ENCODE results near the gene PCDHA13. TPM values are rescaled to one million over a fixed set of nuclear protein-coding genes. Genes with fewer than 3 reads are reported as not detected.

PCDHA13 gene
- total RNA-seq, 1 experiment from 2014 or later: not detected

DNA sequence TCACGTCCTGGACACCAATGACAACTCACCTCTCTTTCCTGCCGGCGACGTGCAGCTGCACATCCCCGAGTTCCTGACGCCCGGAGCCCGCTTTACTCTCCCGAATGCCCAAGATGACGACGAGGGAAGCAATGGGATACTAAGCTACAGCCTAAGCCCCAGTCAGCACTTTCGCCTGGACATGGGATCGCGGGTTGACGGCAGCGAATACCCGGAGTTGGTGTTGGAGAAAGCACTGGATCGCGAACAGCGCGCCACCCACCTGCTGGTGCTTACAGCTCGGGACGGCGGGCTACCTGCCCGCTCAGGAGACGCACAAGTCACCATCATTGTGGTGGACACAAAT, 45.3 kb downstream of the PCDHA13 start:
- H3K9ac ChIP-seq (ENCODE audit: low read length): no peak overlapping the region
- no peaks in the 10 kb centered on the region for H3K9me2 ChIP-seq (ENCODE audit: insufficient read depth)
- POLR2A ChIA-PET: interaction anchor here (1.2 kb wide), 1 partner anchor 113 kb away, joined by 4 read pairs; no protein-coding TSS in a partner anchor
- H4K20me1 ChIP-seq (ENCODE audit: insufficient read depth): no peaks in the 10 kb centered on the region
- H3K27me3 ChIP-seq (ENCODE audit: insufficient read depth, low read length): no peaks in the 10 kb centered on the region
- H3K79me2 ChIP-seq (ENCODE audit: insufficient read depth, low read length): no peaks in the 10 kb centered on the region
- no TSS peak for BruUV-seq (replicated peaks)
- H3K27ac ChIP-seq (ENCODE audit: low read depth, low read length): no peak overlapping the region
- H3K4me2 ChIP-seq (ENCODE audit: low read length): peak overlapping the region; percentile 88
- CTCF ChIA-PET: interaction anchor here (1.4 to 4.4 kb wide), 4 partner anchors 76 to 637 kb away, joined by 3 to 50 read pairs (median 9); no protein-coding TSS in a partner anchor
- RAD21 ChIA-PET (ENCODE audit: low non-redundant PET in 1 of 2, low total read pairs in 2 of 2, uncharacterized antibody in 2 of 2, unreplicated experiment in 2 of 2): interaction anchor here (0.7 to 2.2 kb wide), 3 partner anchors 77 to 113 kb away, joined by 3 to 24 read pairs (median 14); no protein-coding TSS in a partner anchor
- H2AFZ ChIP-seq (ENCODE audit: low read depth, low read length, poor library complexity, severe bottlenecking): no peak overlapping the region
- H3K9me3 ChIP-seq (ENCODE audit: control insufficient read depth in 1 of 2, insufficient read depth in 1 of 2, low read depth in 1 of 2, low read length in 2 of 2): no peaks in the 10 kb centered on the region
- ATAC-seq (no peak), DNase-seq (ENCODE audit: low read depth, low spot score) (no peak)
- peak overlapping the region; percentile 37 to 58; a peak in 3 of 4 replicates for H3K4me3 ChIP-seq (replicated peaks in 1 of 2; ENCODE audit: low read depth in 1 of 2, low read length in 2 of 2)
- no peak for TF ChIP-seq EGR1 (IDR thresholded peaks at IDR 0.05; ENCODE audit: low read depth)
- TF ChIP-seq, protein P1, sequence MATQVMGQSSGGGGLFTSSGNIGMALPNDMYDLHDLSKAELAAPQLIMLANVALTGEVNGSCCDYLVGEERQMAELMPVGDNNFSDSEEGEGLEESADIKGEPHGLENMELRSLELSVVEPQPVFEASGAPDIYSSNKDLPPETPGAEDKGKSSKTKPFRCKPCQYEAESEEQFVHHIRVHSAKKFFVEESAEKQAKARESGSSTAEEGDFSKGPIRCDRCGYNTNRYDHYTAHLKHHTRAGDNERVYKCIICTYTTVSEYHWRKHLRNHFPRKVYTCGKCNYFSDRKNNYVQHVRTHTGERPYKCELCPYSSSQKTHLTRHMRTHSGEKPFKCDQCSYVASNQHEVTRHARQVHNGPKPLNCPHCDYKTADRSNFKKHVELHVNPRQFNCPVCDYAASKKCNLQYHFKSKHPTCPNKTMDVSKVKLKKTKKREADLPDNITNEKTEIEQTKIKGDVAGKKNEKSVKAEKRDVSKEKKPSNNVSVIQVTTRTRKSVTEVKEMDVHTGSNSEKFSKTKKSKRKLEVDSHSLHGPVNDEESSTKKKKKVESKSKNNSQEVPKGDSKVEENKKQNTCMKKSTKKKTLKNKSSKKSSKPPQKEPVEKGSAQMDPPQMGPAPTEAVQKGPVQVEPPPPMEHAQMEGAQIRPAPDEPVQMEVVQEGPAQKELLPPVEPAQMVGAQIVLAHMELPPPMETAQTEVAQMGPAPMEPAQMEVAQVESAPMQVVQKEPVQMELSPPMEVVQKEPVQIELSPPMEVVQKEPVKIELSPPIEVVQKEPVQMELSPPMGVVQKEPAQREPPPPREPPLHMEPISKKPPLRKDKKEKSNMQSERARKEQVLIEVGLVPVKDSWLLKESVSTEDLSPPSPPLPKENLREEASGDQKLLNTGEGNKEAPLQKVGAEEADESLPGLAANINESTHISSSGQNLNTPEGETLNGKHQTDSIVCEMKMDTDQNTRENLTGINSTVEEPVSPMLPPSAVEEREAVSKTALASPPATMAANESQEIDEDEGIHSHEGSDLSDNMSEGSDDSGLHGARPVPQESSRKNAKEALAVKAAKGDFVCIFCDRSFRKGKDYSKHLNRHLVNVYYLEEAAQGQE (IDR thresholded peaks at IDR 0.05; ENCODE audit: low read depth): no peak
- TF ChIP-seq POLR2A (IDR thresholded peaks at IDR 0.05; ENCODE audit: borderline replicate concordance, extremely low read depth, insufficient read depth, insufficient read length): no peak
- no peaks in the 10 kb centered on the region for H3K36me3 ChIP-seq (ENCODE audit: control insufficient read depth in 1 of 2, insufficient read depth in 2 of 2, low read length in 2 of 2)
- peaks cover 2 to 15% of the 10 kb centered on the region in 2 experiments; a peak in 3 of 4 replicates for H3K4me1 ChIP-seq (ENCODE audit: control insufficient read depth in 1 of 2, insufficient read depth in 2 of 2, low read length in 2 of 2)
- intact Hi-C loops (cut with micrococcal nuclease): loop anchor here (5.0 kb wide), 1 partner anchor 40 kb away; the partner anchor contains the start of gene PCDHAC2

Other genes with a start within 250 kb of the PCDHA13 start
- gene CD14, start 248.9 kb upstream of the PCDHA13 start, total RNA-seq (2021; ENCODE audit: unreplicated experiment): 0.42 TPM
- gene TMCO6, start 242.7 kb upstream of the PCDHA13 start, total RNA-seq (2021; ENCODE audit: unreplicated experiment): 28.0 TPM
- gene NDUFA2, start 234.5 kb upstream of the PCDHA13 start, total RNA-seq (2021; ENCODE audit: unreplicated experiment): 68.3 TPM
- gene IK, start 234.3 kb upstream of the PCDHA13 start, total RNA-seq (2021; ENCODE audit: unreplicated experiment): 96.6 TPM
- 37.2 TPM for gene WDR55, start 217.2 kb upstream of the PCDHA13 start, total RNA-seq (2021; ENCODE audit: unreplicated experiment)
- 2.3 TPM for gene DND1, start 208.5 kb upstream of the PCDHA13 start, total RNA-seq (2021; ENCODE audit: unreplicated experiment)
- 91.1 TPM for gene HARS1, start 190.8 kb upstream of the PCDHA13 start, total RNA-seq (2021; ENCODE audit: unreplicated experiment)
- 38.8 TPM for gene HARS2, start 190.7 kb upstream of the PCDHA13 start, total RNA-seq (2021; ENCODE audit: unreplicated experiment)
- gene ZMAT2, start 181.7 kb upstream of the PCDHA13 start, total RNA-seq (2021; ENCODE audit: unreplicated experiment): 55.3 TPM
- not detected for gene PCDHA1, start 96.0 kb upstream of the PCDHA13 start, total RNA-seq (2021; ENCODE audit: unreplicated experiment)
- gene PCDHA2, start 87.3 kb upstream of the PCDHA13 start, total RNA-seq (2021; ENCODE audit: unreplicated experiment): not detected
- not detected for gene PCDHA3, start 81.1 kb upstream of the PCDHA13 start, total RNA-seq (2021; ENCODE audit: unreplicated experiment)
- not detected for gene PCDHA4, start 75.1 kb upstream of the PCDHA13 start, total RNA-seq (2021; ENCODE audit: unreplicated experiment)
- not detected for gene PCDHA5, start 60.5 kb upstream of the PCDHA13 start, total RNA-seq (2021; ENCODE audit: unreplicated experiment)
- gene PCDHA6, start 54.2 kb upstream of the PCDHA13 start, total RNA-seq (2021; ENCODE audit: unreplicated experiment): not detected
- gene PCDHA7, start 47.9 kb upstream of the PCDHA13 start, total RNA-seq (2021; ENCODE audit: unreplicated experiment): not detected
- gene PCDHA8, start 40.9 kb upstream of the PCDHA13 start, total RNA-seq (2021; ENCODE audit: unreplicated experiment): not detected
- gene PCDHA9, start 33.7 kb upstream of the PCDHA13 start, total RNA-seq (2021; ENCODE audit: unreplicated experiment): not detected
- gene PCDHA10, start 26.2 kb upstream of the PCDHA13 start, total RNA-seq (2021; ENCODE audit: unreplicated experiment): 0.05 TPM
- gene PCDHA11, start 13.2 kb upstream of the PCDHA13 start, total RNA-seq (2021; ENCODE audit: unreplicated experiment): 0.27 TPM
- gene PCDHA12, start 6.8 kb upstream of the PCDHA13 start, total RNA-seq (2021; ENCODE audit: unreplicated experiment): not detected
- 1.0 TPM for gene PCDHAC1, start 44.2 kb downstream of the PCDHA13 start, total RNA-seq (2021; ENCODE audit: unreplicated experiment)
- 3.2 TPM for gene PCDHAC2, start 84.4 kb downstream of the PCDHA13 start, total RNA-seq (2021; ENCODE audit: unreplicated experiment)
- not detected for gene PCDHB1, start 169.2 kb downstream of the PCDHA13 start, total RNA-seq (2021; ENCODE audit: unreplicated experiment)
- gene PCDHB2, start 212.5 kb downstream of the PCDHA13 start, total RNA-seq (2021; ENCODE audit: unreplicated experiment): not detected
- gene PCDHB3, start 218.3 kb downstream of the PCDHA13 start, total RNA-seq (2021; ENCODE audit: unreplicated experiment): 0.10 TPM
- not detected for gene PCDHB4, start 239.7 kb downstream of the PCDHA13 start, total RNA-seq (2021; ENCODE audit: unreplicated experiment)

Measured in HCT116 (cell line).